Loucy (cell line): ENCODE data around the gene PDPN.
"Not testable (repeated sequence)": the region's sequence is repeated elsewhere in the genome, so short reads cannot be mapped to it uniquely, and the experiment has no call there.

Experiments used
- H2AFZ ChIP-seq: fragments of 200-600 bp; sonication (generic); 2 replicates; pipeline ENCODE4 v1.6.0; 2016; ENCODE audit warnings: antibody characterized with exemption, mild to moderate bottlenecking, low read length, moderate library complexity
- H3F3A ChIP-seq: fragments of 200-600 bp; 2 replicates; pipeline ENCODE4 v1.6.0; 2016; ENCODE audit warnings: antibody characterized with exemption, low read depth, mild to moderate bottlenecking
- H3K27me3 ChIP-seq: fragments of 200-600 bp; sonication (generic); 2 replicates; pipeline ENCODE4 v1.6.1; 2014; ENCODE audit warnings: low read length, mild to moderate bottlenecking; ENCODE audit not compliant: insufficient read depth, poor library complexity, severe bottlenecking
- H3K36me3 ChIP-seq: fragments of 200-600 bp; sonication (generic); 2 replicates; pipeline ENCODE4 v1.6.1; 2016; ENCODE audit warnings: low read length; ENCODE audit not compliant: insufficient read depth
- H3K4me1 ChIP-seq: fragments of 200-600 bp; sonication (generic); 2 replicates; pipeline ENCODE4 v1.5.1; 2014; ENCODE audit warnings: low read length, mild to moderate bottlenecking; ENCODE audit not compliant: insufficient read depth, poor library complexity, severe bottlenecking
- H3K4me2 ChIP-seq: fragments of 200-600 bp; sonication (generic); 2 replicates; pipeline ENCODE4 v1.6.0; 2014; ENCODE audit warnings: antibody characterized with exemption, low read length, low read depth, mild to moderate bottlenecking; ENCODE audit not compliant: poor library complexity, severe bottlenecking
- H3K4me3 ChIP-seq: fragments of 200-600 bp; sonication (generic); 2 replicates; pipeline ENCODE4 v1.5.1; 2014; ENCODE audit warnings: low read length, mild to moderate bottlenecking, mixed read lengths; ENCODE audit not compliant: poor library complexity, severe bottlenecking
- H3K79me2 ChIP-seq: fragments of 200-600 bp; sonication (generic); 2 replicates; pipeline ENCODE4 v1.6.1; 2014; ENCODE audit warnings: low read length; ENCODE audit not compliant: insufficient read depth
- H3K9ac ChIP-seq: fragments of 200-600 bp; sonication (generic); 2 replicates; pipeline ENCODE4 v1.6.0; 2014; ENCODE audit warnings: mild to moderate bottlenecking, low read depth, low read length, moderate library complexity; ENCODE audit not compliant: poor library complexity, severe bottlenecking
- H3K9me2 ChIP-seq: fragments of 200-600 bp; sonication (generic); replicated peaks from 2 replicates; pipeline ENCODE4 v1.6.1; 2016; ENCODE audit warnings: low read depth, low read length, mixed read lengths
- H3K9me3 ChIP-seq: fragments of 200-600 bp; sonication (generic); 2 replicates; pipeline ENCODE4 v1.6.1; 2014; ENCODE audit warnings: mild to moderate bottlenecking, antibody characterized with exemption, low read length, low read depth; ENCODE audit not compliant: insufficient read depth
- H4K20me1 ChIP-seq: fragments of 200-600 bp; sonication (generic); 2 replicates; pipeline ENCODE4 v1.6.0; 2014; ENCODE audit warnings: antibody characterized with exemption, low read length, mild to moderate bottlenecking; ENCODE audit not compliant: insufficient read depth, poor library complexity, severe bottlenecking
- EZH2phosphoT487 ChIP-seq: fragments of 200-600 bp; IDR thresholded peaks from 2 replicates; pipeline ENCODE4 v1.6.1; 2018; ENCODE audit warnings: antibody characterized with exemption, mild to moderate bottlenecking, moderate library complexity, borderline replicate concordance
- TF ChIP-seq, protein P1 (sequence below): fragments of 200-600 bp; sonication (generic); conservative IDR thresholded peaks from 2 replicates; pipeline ENCODE4 v1.5.1; 2014; ENCODE audit warnings: mild to moderate bottlenecking, antibody characterized with exemption, low read length

The PDPN gene

DNA sequence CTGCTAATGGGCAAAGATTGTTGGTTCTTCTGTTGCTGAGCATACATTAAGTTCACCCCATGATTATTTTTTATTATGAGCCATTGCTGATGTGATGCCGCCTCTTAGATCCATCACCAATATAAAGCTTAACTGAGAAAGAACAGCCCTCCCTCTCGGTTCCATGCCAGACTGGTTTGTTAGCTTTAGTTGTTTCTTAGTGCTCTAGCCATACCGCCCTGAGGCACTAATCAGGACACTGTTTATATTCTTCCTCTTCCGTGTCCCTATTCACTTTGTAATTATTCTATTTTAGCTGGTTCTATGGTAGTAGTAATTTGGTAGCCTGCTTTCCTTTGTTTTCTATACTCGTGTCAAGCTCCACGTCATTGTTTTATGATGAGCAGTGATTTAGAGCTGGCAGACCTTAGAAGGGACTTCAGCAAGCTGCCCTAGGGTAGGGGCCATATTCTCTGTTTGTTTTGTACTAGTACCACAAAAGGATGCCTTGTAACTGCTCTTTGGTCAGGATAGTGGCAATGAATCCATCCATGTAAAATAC is 27.3 kb upstream of the PDPN start:
- TF ChIP-seq, protein P1, sequence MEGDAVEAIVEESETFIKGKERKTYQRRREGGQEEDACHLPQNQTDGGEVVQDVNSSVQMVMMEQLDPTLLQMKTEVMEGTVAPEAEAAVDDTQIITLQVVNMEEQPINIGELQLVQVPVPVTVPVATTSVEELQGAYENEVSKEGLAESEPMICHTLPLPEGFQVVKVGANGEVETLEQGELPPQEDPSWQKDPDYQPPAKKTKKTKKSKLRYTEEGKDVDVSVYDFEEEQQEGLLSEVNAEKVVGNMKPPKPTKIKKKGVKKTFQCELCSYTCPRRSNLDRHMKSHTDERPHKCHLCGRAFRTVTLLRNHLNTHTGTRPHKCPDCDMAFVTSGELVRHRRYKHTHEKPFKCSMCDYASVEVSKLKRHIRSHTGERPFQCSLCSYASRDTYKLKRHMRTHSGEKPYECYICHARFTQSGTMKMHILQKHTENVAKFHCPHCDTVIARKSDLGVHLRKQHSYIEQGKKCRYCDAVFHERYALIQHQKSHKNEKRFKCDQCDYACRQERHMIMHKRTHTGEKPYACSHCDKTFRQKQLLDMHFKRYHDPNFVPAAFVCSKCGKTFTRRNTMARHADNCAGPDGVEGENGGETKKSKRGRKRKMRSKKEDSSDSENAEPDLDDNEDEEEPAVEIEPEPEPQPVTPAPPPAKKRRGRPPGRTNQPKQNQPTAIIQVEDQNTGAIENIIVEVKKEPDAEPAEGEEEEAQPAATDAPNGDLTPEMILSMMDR, result no peak
- TF ChIP-seq EZH2phosphoT487, result no peak
- Histone ChIP-seq H3K79me2 (no peaks in the 10 kb centered on the region), H3K9ac (no peak overlapping the region), H3K4me1 (no peaks in the 10 kb centered on the region), H3K36me3 (no peaks in the 10 kb centered on the region), H3K4me2 (no peak overlapping the region), H4K20me1 (no peaks in the 10 kb centered on the region), H3K4me3 (no peak overlapping the region), H3K9me2 (no peaks in the 10 kb centered on the region), H2AFZ (no peak overlapping the region), H3K9me3 (no peaks in the 10 kb centered on the region), H3K27me3 (no peaks in the 10 kb centered on the region), H3F3A (no peaks in the 10 kb centered on the region)

DNA sequence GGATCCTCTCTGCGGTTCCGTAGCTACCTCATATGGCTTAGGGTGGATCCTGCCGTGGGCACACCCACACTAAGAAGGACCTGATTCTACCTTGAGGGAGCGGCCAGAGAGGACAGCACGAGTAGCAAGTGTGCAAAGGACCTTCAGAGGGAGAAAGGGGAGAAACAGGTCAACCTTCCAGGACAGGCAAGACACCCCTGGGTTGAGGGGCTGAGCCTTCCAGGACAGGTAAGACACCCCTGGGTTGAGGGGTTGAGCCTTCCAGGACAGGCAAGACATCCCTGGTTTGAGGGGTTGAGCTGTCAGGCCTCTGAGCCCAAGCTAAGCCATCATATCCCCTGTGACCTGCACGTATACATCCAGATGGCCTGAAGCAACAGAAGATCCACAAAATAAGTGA is 23.1 kb upstream of the PDPN start:
- no peaks in the 10 kb centered on the region for H3K36me3 ChIP-seq

DNA sequence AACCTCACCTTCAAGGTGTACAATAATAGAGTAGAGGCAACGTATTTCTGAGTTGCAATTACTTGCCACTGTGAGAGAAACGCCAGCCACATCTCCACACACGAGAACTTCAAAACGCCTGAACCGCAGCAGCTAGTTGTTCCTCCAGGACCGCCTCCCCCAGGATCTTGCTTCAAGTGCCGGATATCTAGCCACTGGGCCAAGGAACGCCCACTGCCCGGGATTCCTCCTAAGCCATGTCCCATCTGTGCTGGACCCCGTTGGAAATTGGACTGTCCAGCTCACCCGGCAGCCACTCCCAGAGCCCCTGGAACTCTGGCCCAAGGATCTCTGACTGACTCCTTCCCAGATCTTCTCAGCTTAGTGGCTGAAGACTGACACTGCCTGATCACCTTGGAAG is 20.7 kb upstream of the PDPN start:
- not testable (repeated sequence) for H3K9me2 ChIP-seq, H3K4me1 ChIP-seq, H3K36me3 ChIP-seq, H3K27me3 ChIP-seq, H3K4me3 ChIP-seq, H3F3A ChIP-seq, H3K4me2 ChIP-seq, H4K20me1 ChIP-seq, H2AFZ ChIP-seq, H3K79me2 ChIP-seq, H3K9ac ChIP-seq, H3K9me3 ChIP-seq

More for the DNA sequence above, 23.1 kb upstream of the PDPN start:
- H4K20me1 ChIP-seq, result no peaks in the 10 kb centered on the region
- no peaks in the 10 kb centered on the region for H3F3A ChIP-seq
- no peaks in the 10 kb centered on the region for H3K9me2 ChIP-seq
- no peak overlapping the region for H2AFZ ChIP-seq
- no peak for TF ChIP-seq EZH2phosphoT487
- TF ChIP-seq, protein P1, result no peak
- no peak overlapping the region for H3K4me2 ChIP-seq
- H3K9ac ChIP-seq, result no peak overlapping the region
- H3K4me1 ChIP-seq, result no peaks in the 10 kb centered on the region
- no peaks in the 10 kb centered on the region for H3K79me2 ChIP-seq
- H3K9me3 ChIP-seq, result no peaks in the 10 kb centered on the region
- H3K4me3 ChIP-seq, result no peak overlapping the region
- no peaks in the 10 kb centered on the region for H3K27me3 ChIP-seq

DNA sequence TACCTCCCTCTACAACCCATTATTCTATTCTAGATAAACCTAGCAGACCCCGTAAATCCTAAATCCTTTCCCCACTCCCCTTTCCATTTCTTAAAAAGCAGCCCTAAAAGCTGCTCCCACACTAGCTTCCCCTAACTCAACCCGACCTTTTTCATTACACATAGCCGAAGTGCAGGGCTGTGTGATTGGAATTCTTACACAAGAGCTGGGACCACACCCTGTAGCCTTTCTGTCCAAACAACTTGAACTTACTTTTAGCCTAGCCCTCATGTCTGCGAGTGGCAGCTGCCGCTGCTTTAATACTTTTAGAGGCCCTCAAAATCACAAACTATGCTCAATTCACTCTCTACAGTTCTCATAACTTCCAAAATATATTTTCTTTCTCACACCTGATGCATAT is 19.6 kb upstream of the PDPN start:
- Histone ChIP-seq H3K36me3 (no peaks in the 10 kb centered on the region), H3K9ac (no peak overlapping the region), H4K20me1 (no peaks in the 10 kb centered on the region), H3K4me3 (no peak overlapping the region), H3F3A (no peaks in the 10 kb centered on the region), H2AFZ (no peak overlapping the region), H3K9me3 (no peaks in the 10 kb centered on the region), H3K27me3 (no peaks in the 10 kb centered on the region), H3K79me2 (no peaks in the 10 kb centered on the region), H3K9me2 (no peaks in the 10 kb centered on the region), H3K4me1 (no peaks in the 10 kb centered on the region), H3K4me2 (no peak overlapping the region)
- TF ChIP-seq EZH2phosphoT487, result no peak
- TF ChIP-seq, protein P1, result no peak

DNA sequence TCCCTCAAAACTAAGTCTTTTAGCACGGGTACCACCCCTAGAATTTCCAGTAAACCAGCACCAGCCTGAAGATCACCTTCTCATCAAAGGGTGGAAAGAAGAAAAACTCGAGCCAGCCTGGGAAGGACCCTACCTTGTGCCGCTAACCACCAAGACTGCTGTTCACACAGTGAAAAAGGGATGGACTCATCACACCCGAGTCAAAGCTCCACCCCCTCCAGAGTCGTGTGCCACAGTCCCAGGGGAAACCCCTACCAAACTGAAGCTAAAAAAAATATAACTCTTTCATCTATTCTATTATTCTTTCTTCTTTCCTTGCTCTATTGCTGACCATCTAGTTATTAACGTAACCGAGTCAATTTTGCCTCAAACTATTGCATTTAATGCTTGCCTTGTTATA is 13.2 kb upstream of the PDPN start:
- not testable (repeated sequence) for H3K79me2 ChIP-seq, H3K4me1 ChIP-seq, H3K9ac ChIP-seq, H3F3A ChIP-seq, H3K36me3 ChIP-seq, H3K27me3 ChIP-seq, H3K9me2 ChIP-seq, H3K9me3 ChIP-seq, H4K20me1 ChIP-seq
- H3K4me2 ChIP-seq, result peak overlapping the region; percentile 64
- peak overlapping the region; percentile 83 for H2AFZ ChIP-seq
- peak overlapping the region; percentile 43 for H3K4me3 ChIP-seq
